GM06990 (cell line): ENCODE results near the gene IFI27L1.

Experiments used
- DNase-seq: peaks from one replicate; pipeline ENCODE4 v3.0.0-alpha.2; 2011; ENCODE audit not compliant: insufficient read length; ENCODE audit errors: extremely low read depth
- H3K27me3 ChIP-seq: replicated peaks from 2 replicates; pipeline ENCODE4 v1.6.0; 2011; ENCODE audit warnings: low read length; ENCODE audit not compliant: control insufficient read depth, insufficient read depth
- H3K36me3 ChIP-seq: 2 replicates; pipeline ENCODE4 v1.5.1; 2011; ENCODE audit warnings: low read length; ENCODE audit not compliant: control insufficient read depth, insufficient read depth
- H3K4me3 ChIP-seq: replicated peaks from 2 replicates; pipeline ENCODE4 v1.5.1; 2011; ENCODE audit warnings: low read depth, mild to moderate bottlenecking, control low read depth, low read length
- TF ChIP-seq, protein P1 (sequence below): IDR thresholded peaks from 2 replicates; pipeline ENCODE4 v1.5.1; 2011; ENCODE audit warnings: low read length, control low read depth, mild to moderate bottlenecking, inconsistent platforms; ENCODE audit not compliant: insufficient read depth, poor library complexity, severe bottlenecking

Gene IFI27L1

DNA sequence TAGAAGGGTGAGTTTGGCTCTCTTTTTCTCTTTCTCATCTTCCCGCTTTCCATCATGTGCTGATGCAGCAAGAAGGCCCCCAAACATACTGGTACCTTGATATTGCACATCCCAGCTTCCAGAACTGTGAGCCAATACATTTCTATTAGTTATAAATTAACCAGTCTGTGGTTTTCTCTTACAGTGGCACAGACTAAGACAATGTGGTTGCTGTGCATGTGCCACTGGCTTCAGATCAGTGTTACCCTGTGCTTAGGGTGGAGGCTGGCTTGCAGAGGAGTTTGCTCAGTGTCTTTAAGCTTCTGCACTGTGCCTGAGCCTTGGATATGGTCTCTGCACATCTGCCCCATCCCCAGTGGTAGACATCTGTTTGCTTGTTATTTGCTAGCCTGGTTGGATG, 42.8 kb downstream of the IFI27L1 start:
- Histone ChIP-seq H3K27me3 (no peaks in the 10 kb centered on the region; the same call in 1 of the 2 replicates), H3K36me3 (peaks cover 5% of the 10 kb centered on the region), H3K4me3 (no peak overlapping the region)
- TF ChIP-seq, protein P1, sequence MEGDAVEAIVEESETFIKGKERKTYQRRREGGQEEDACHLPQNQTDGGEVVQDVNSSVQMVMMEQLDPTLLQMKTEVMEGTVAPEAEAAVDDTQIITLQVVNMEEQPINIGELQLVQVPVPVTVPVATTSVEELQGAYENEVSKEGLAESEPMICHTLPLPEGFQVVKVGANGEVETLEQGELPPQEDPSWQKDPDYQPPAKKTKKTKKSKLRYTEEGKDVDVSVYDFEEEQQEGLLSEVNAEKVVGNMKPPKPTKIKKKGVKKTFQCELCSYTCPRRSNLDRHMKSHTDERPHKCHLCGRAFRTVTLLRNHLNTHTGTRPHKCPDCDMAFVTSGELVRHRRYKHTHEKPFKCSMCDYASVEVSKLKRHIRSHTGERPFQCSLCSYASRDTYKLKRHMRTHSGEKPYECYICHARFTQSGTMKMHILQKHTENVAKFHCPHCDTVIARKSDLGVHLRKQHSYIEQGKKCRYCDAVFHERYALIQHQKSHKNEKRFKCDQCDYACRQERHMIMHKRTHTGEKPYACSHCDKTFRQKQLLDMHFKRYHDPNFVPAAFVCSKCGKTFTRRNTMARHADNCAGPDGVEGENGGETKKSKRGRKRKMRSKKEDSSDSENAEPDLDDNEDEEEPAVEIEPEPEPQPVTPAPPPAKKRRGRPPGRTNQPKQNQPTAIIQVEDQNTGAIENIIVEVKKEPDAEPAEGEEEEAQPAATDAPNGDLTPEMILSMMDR, result no peak
- DNase-seq, result no peak

DNA sequence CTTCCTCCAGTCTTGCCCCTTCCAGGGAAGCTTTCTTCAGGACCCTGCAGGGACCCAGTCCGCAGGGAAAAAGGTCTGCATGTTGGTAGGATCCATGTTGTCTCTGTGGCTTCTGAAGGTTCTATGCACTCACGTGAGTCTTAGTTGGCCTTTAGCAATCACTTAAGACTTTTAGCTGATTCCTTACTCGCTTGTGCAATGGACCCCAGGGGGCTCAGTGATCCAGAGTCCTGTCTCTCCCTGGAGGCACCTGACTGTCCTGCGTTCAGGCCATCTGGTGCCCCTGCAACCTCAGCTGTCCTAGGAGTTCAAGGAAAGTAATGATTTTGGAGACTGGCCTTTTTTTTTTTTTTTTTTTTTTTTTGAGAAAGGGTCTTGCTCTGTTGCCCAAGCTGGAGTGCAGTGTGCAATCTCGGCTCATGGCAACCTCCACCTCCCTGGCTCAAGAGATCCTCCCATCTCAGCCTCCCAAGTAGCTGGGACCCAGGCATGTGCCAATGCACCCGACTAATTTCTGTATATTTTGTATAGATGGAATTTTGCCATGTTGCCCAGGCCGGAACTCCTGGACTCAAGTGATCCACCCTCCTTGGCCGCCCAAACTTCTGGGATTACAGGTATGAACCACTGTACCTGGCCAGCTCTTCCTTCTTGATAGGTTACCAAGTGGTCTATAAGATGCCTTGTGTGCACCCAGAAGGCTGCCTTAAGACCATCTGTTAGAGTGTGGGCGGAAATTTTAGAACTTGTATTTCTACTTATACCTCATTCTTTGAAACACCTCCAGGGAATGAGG, 43.7 kb downstream of the IFI27L1 start:
- Histone ChIP-seq H3K4me3 (no peak overlapping the region), H3K36me3 (peaks cover 5% of the 10 kb centered on the region), H3K27me3 (no peaks in the 10 kb centered on the region; the same call in 1 of the 2 replicates)
- TF ChIP-seq, protein P1, result no peak
- no peak for DNase-seq

DNA sequence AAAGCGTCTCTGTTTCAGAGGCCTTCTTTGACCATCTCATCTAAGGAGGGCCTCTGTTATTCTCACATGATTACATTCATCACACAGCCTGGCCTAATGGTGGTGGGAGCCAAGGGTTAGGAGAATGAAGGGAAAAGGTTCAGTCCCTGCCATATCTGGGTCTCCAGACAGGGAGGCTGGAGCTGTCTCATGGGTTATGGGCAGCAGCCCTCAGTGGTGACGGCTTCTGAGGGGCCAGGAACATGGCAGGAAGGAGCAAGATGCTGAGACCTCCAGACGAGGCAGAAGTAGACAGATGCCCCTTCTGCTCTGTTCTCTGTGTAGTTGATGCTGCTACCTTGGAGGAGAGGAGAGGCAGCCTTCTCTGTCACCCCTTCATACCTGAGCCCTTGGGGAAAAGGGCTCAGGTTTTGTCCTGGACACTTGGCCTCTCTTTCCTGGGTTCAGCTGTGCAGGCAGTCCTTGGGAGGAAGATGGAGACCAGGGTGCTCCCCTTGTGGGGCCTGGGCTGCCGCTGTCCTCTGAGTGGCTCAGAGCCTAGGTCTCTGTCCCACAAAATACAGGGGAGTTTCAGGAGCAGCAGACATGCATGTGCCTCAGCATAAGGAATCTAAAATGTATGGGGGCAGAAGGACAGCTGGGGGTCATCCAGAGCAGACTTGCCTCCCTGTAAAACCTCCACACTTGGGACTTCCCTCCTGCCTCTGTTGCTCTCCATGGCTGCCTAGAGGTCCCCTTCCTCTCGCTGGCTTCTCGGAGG, 44.7 kb downstream of the IFI27L1 start:
- peaks cover 5% of the 10 kb centered on the region for H3K36me3 ChIP-seq
- TF ChIP-seq, protein P1, result no peak
- no peak for DNase-seq
- no peaks in the 10 kb centered on the region; the same call in 1 of the 2 replicates for H3K27me3 ChIP-seq
- no peak overlapping the region for H3K4me3 ChIP-seq

DNA sequence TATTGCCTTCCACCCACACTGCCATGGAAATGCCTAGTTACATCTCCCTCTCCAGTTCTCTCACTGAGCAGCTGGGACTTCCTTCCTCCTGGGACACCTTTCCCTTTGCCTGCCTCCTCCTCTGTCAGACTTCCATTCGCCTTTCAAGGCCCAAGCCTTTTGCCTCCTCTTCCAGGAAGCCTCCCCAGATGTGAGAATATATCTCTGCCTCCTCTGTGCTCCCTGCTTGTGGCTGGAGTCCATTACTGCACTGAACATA, 45.2 kb downstream of the IFI27L1 start:
- TF ChIP-seq, protein P1, result no peak
- no peaks in the 10 kb centered on the region; the same call in 1 of the 2 replicates for H3K27me3 ChIP-seq
- DNase-seq, result no peak

DNA sequence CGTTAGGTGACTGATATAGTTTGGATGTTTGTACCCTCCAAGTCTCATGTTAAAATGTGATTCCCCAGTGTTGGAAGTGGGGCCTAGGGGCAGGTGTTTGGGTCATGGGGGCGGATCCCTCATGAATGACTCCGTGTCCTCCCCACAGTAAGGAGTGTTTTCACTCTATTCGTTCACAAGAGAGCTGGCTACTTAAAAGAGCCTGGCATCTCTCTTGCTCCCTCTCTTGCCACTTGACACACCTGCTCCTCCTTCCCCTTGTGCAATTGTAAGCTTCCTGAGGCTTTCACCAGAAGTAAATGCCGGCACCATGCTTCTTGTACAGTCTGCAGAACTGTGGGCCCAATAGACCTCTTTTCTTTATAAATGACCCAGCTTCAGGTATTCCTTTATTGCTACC, 45.7 kb downstream of the IFI27L1 start:
- Histone ChIP-seq H3K27me3 (no peaks in the 10 kb centered on the region; the same call in 1 of the 2 replicates), H3K36me3 (peaks cover 5% of the 10 kb centered on the region), H3K4me3 (no peak overlapping the region)
- no peak for DNase-seq
- TF ChIP-seq, protein P1, result no peak

More for the DNA sequence above, 45.2 kb downstream of the IFI27L1 start:
- Histone ChIP-seq H3K36me3 (peaks cover 5% of the 10 kb centered on the region), H3K4me3 (no peak overlapping the region)
